GM18526 (cell line): ENCODE results near the gene TBC1D8.

Source experiments
- POLR2A ChIP-seq: IDR thresholded peaks from 3 replicates; pipeline ENCODE4 v1.6.1; 2011; ENCODE audit not compliant: insufficient read length; ENCODE audit errors: extremely low read depth

TBC1D8 gene

DNA sequence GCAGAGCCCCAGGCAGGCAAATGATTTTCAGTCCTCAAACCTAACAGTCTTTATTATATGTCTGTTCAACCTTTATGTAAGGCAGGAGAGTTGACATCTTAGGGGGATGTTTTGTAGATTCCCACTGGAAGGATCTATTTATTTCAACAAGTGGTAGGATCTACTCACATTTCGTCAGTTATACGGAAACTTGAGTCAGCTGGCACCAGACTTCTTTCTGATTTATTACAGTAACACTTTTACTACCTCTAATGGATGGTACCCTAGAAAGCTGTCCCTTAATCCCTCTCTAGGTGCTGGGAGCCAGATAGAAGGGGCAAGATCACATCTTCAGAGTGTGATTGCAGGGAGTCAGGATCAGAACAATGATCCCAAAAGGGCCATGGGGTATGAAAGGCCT, 151.2 kb downstream of the TBC1D8 start:
- no peak for TF ChIP-seq POLR2A

DNA sequence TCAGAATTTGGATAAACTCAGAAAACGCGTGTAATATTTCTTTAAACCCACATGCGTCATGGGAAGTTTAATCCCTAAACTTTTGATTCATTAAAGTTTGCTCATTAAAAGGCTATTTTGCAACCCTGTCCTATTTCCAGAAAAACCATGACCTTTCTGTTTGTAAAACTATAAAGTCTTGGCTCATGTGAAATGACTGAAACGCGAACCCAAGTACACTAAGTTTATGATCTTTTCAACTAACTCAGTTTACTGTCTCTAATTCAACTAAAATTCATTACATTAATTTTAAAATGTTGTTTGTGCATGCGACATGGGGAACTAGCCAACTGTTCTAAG, 153.0 kb downstream of the TBC1D8 start:
- no peak for TF ChIP-seq POLR2A

DNA sequence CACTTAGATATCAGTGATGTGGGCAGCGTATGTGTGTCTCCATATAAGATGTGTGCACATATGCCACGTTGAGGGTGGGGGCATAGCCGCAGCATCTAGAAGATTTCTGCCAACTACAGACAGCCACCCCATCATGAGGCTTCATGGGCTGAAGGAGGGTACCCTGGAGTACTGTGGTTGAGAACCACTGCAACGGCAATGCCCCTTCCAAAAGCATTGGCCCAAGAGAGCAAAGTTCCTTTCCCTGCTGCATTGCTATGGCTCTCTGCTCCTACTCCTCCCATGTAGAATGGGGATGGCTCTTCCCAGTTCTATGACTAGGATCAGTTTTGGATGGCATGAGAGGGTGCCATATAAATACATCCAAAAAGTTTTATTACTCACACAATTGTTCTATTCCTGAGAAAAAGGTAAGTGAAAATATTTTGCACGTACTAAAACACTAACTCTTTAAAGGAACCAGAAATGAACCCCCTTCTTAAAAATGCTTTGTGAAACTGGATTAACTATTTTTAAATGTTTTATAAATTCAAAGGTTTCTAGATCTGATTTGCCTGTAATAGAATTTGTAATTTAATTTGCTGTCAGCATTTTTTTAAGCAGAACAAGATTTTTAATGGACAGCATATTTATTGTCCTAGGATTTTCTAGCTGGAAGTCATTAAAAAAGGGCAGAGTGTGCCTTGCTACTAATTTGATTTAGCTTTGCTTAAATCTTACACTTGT, 153.5 kb downstream of the TBC1D8 start:
- no peak for TF ChIP-seq POLR2A

DNA sequence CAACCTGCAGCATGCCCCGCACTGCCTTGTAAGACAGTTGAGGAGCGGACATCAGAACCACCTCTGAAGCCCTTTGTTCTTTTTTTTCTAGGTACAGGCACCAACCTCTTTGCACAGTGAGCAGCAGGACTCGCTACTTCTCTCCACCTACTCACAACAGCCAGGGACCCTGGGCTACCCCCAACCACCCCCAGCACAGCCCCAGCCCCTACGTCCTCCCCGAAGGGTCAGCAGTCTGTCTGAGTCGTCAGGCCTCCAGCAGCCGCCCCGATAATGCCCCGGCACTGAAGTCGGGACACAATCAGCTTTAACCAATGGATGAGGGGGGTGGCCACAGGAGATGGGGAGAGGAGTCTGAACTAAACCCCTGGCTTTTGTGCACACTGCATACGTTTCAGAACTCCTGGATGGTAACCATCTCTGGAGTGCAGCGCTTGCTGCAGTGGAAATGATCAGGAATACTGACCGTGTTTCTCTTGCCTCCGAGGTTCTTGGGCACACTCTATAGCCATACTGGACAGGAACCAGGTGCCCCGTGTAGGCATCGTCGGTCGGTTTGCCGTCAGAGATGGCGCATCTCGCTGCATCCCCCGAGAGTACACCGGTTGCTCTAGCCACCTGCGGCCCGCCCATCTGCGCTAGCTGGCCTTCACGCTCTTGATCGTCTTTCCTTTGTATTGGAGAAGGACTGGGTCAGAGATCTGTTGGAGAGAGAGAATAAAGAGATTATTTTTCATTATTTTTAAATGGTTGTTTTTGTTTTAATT, 155.7 kb downstream of the TBC1D8 start:
- no peak for TF ChIP-seq POLR2A

DNA sequence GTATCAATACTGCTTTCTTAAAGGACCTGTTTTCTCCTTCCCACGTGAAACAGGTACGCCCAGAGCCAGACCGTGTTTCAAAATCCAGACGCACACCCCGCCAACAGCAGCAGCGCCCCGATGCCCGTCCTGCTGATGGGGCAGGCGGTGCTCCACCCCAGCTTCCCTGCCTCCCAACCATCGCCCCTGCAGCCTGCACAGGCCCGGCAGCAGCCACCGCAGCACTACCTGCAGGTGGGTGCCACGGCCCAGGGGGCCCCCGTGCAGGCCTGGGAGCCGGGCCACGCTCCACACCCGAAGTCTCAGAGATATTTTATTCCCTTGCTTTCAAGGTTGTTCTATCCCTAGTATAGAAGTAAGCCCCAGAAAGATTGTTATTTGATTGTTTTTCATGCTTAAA, 157.9 kb downstream of the TBC1D8 start:
- no peak for TF ChIP-seq POLR2A

DNA sequence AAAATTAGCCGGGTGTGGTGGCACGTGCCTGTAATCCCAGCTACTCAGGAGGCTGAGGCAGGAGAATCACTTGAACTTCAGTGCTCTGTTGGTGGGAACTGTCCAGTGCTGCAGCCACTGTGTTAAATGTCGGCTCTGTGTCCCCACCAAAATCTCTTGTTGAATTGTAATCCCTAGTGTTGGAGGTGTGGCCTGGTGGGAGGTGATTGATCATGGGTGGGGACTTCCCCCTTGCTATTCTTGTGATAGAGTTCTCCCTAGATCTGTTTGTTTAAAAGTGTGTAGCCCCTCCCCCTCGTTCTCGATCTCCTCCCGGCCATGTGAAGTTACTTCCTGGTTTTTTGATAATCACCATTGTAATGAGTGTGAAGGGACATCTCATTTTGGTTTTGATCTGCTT, 158.9 kb downstream of the TBC1D8 start:
- TF ChIP-seq POLR2A, result no peak

DNA sequence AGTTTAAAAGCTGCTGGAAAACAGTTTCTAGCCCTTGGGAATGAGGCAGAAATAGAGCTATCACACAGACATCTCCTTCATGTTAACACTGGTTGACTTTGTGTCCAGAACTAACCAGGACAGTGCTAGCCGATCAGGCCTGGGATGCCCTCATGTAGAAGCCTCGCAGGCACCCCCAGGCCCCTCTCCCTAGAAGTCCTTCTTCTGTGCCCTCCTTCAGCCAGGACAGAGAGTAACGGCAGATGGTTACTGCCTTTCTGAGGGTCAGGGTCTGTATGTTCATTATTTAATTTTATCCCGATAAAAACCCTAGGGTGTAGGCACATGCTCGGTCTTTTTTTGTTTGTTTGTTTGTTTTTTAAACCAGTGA, 159.8 kb downstream of the TBC1D8 start:
- no peak for TF ChIP-seq POLR2A

DNA sequence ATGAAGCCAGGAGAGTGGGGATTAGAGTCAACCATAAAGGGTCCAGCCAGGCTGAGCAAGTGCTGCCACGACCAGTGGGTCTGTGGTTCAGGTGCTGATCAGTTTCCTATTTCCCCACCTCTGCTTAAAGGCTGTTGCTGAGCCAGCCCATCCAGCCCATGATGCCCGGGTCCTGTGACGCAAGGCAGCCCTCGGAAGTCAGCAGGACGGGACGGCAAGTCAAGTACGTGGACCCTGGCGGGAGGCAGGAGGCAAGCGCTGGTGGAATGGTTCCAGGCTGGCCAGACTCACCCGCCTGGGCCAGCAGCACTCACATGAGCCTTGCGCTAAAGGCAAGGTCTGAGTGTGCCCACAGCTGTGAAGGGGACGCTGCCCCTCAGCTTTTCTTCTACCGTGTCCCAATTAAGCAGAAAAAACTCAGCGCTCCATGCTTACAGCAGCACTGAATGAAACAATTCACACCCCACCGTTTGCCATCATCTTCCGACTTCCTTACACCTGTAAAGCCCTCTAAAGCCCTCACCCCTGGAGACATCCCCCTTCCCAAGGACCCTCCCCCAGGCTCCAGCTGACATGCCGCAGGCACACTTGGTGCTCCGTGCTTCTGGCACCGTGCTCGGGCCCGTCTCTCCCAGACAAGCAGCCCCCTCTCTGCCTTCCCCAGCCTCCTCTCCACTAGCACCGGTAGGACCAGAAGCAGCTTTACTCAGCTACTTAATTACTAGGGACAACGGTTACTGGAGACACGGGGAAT, 160.4 kb downstream of the TBC1D8 start:
- no peak for TF ChIP-seq POLR2A

DNA sequence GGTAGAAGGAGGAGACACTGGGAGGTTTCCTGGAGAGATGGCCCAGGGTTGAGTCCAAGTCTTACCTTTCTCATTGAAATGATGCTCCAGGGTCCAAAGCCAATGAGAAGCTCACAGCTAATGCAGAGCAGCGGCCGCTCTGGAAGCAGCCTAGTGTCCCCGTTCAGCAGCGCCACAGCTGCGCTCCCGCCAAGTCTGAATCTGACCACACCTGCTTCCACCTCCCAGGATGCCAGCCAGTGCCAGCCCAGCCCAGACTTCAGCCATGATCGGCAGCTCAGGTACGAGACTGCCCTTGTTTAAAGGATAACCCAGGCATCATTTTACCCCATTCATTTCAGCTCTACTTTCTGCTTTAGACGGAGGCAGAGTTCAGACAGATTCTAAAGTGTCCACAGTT, 161.0 kb downstream of the TBC1D8 start:
- no peak for TF ChIP-seq POLR2A

DNA sequence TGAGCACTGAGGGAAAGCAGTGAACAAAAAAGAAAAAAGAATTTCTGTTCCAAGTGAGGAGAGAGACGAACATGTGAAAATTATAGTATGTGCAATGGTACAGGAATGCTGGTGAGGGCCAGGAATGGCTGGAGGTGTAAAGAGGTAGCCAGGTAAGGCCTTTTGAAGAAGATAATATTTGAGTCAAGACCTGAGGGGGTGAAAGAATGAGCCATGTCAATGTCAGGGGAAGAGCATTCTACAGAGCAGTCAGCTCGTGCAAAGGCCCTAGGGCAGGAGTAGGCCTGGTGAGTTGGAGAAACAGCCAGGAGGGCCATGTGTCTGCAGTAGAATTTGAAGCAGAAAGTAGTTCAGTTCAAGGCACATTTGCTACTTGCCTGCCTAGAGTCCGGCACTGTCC, 161.5 kb downstream of the TBC1D8 start:
- TF ChIP-seq POLR2A, result no peak

DNA sequence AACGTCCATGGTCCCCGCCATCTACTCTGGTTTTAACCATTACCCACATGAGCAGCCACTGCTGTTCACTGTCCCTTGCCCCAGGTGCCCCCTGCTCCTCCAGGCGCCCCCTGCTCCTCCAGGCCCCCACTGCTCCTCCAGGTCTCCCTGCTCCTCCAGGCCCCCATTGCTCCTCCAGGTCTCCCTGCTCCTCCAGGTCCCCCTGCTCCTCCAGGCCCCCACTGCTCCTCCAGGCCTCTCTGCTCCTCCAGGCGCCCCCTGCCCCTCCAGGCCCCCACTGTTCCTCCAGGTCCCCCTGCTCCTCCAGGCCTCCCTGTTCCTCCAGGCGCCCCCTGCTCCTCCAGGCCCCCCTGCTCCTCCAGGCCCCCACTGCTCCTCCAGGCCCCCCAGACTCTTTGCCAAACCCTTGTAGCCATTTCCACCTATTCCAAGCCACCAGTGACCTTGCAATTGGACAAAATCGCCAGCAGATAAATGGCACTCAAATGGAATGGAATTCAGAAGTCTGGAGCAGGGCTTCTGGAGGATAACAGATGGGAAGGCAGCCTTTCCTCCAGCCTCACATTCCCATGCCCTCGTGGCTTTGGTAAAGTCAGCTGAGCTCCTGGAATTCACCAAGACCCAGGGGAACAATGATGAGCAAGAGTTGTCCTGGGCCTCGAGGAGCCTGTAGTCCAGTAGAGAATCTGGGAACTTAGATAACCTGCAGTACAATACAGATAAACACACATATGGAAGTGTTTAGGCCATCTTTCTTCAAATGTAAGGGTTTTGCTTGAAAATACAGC, 162.4 kb downstream of the TBC1D8 start:
- TF ChIP-seq POLR2A, result no peak

DNA sequence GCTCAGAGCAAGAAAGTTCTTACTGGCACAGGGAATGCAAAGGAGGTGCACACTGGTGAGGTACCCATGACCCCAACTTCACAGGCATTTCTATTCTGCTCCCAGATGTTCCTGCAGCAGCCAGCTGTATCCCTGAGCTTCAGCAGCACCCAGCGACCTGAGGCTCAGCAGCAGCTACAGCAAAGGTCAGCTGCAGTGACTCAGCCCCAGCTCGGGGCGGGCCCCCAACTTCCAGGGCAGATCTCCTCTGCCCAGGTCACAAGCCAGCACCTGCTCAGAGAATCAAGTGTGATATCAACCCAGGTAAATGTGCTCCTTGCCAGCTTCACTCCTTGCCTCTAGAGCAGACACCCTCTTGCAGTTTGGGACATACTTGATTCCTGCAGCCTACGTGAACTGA, 163.2 kb downstream of the TBC1D8 start:
- TF ChIP-seq POLR2A, result no peak

DNA sequence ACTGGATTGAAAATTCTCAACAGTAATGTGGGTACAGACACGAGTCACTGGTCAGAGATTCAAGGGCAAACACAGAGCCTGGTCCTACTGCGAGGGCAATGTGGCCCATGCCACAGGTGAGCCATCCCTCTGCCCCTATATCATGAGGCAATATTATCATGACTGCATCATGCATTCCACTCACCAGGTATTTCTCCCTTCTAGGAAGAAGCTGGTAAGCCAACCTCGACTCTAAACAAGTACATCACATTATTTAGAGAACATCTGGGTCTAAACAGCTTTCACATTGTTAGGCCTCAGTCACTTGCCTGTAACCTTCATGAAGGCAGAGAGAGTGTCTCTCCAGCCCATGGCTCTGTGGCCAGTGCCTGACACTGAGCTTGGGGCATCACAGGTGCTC, 163.6 kb downstream of the TBC1D8 start:
- no peak for TF ChIP-seq POLR2A

DNA sequence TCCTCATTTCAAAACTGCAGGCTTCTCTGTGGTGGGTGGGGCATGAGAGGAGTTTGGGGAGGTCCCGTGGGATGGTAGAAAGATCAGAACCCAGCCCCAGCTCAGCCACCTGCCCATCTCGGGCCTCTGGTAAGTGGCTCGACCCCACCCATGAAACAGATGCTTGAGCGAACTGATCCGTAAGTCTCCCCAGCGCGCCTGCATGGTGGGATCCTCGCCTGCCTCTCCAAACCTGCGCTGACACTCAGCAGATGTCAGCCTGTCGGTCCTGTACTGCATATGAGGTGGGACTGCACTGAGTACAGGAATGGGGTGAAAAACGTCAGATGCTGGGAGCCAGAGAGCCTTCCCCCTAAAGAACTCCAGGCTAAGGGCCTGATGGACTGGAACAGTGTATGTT, 165.0 kb downstream of the TBC1D8 start:
- TF ChIP-seq POLR2A, result no peak

DNA sequence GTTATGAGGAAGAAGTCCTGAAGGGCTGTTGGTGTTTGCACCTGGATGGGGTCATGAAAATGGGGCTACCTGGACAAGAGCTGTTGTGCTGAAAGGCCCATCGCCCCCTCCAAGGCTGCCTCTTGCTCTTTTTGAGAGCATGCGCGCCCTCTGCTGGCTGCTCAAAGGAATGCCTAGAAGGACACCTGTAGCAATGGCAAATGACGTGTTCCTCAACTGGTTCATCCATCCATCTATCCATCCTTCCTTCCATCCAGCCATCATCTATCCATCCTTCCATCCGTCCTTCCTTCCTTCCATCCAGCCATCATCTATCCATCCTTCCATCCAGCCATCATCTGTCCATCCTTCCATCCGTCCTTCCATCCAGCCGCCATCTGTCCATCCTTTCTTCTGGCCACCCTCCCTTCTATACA, 166.3 kb downstream of the TBC1D8 start:
- no peak for TF ChIP-seq POLR2A
